ENCODE data around the gene PLEKHF1. TPM values are rescaled to one million over a fixed set of nuclear protein-coding genes. Genes with fewer than 3 reads are reported as not detected.

The PLEKHF1 gene
- total and polyA plus RNA-seq, 2 of the 13 experiments (the other 11 are each of a cell fraction or from before 2014, with no cell fraction given), result 2.9 to 3.8 TPM

DNA sequence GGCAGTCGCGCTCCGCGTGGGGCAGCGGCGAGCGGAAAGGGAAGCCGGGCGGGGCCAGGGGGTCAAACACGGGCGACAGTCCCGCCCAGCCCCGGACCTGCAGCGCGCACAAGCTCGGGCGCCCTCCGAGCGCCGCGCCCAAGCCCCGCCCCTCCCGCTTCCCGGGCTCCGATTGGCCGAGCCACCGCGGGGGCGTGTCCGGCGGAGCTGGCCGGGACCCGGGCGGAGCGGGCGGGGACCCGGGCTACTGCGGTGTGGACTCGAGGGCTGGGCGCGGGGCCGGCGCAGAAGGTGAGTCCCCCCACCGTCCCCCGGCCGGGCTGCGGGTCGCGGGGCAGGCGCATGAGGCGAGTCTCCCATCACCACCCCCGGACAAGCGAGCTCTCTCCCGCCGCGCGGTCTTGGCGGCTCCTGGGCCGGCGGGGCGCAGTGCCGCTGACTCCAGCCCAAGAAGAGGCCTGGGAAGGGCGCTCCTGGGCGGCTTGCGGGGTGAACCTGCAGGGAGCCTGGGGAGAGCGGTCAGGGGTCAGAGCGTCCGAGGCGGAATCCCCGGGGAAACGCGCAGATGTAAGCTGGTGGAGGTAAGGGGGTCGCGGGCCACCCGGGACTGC, at the start of gene PLEKHF1 (continued):
- TF ChIP-seq ZSCAN20 (CRISPR knock-in tag; IDR thresholded peaks at IDR 0.05; ENCODE audit: borderline replicate concordance) (peak; percentile 38; the same call in 1 of the 2 replicates), ZNF431 (CRISPR knock-in tag; IDR thresholded peaks at IDR 0.05; ENCODE audit: borderline replicate concordance, low read depth) (0 out of 2 replicates have a peak, but pooled peaks have one; percentile 55), HIVEP1 (CRISPR knock-in tag; IDR thresholded peaks at IDR 0.05) (peak; percentile 15; the same call in 1 of the 2 replicates), NFKBIZ (CRISPR knock-in tag; IDR thresholded peaks at IDR 0.05) (no peak), FOXA3 (CRISPR knock-in tag; IDR thresholded peaks at IDR 0.05) (peak; percentile 21; the same call in 1 of the 2 replicates), KLF6 (CRISPR knock-in tag; IDR thresholded peaks at IDR 0.05) (0 out of 2 replicates have a peak, but pooled peaks have one; percentile 45), RCOR2 (CRISPR knock-in tag; IDR thresholded peaks at IDR 0.05) (no peak), IKZF4 (CRISPR knock-in tag; IDR thresholded peaks at IDR 0.05; ENCODE audit: borderline replicate concordance, low read depth, not compliant biosample characterization) (peak; percentile 60), SAP130 (CRISPR knock-in tag; IDR thresholded peaks at IDR 0.05; ENCODE audit: low read depth) (peak; percentile 69), RARA (CRISPR knock-in tag; IDR thresholded peaks at IDR 0.05) (peak; percentile 10; the same call in 1 of the 2 replicates), DNMT1 (CRISPR knock-in tag; IDR thresholded peaks at IDR 0.05) (0 out of 2 replicates have a peak, but pooled peaks have one; percentile 48), MAFG (CRISPR knock-in tag; IDR thresholded peaks at IDR 0.05) (no peak), THYN1 (CRISPR knock-in tag; IDR thresholded peaks at IDR 0.05; ENCODE audit: borderline replicate concordance, low read depth) (no peak), RBM39 (IDR thresholded peaks at IDR 0.05; ENCODE audit: low read depth, low read length, poor library complexity, severe bottlenecking) (peak; percentile 31), ZFX (CRISPR knock-in tag; IDR thresholded peaks at IDR 0.05; ENCODE audit: low read depth) (peak; percentile 56), MXD4 (CRISPR knock-in tag; IDR thresholded peaks at IDR 0.05) (0 out of 2 replicates have a peak, but pooled peaks have one; percentile 14), POLR2G (IDR thresholded peaks at IDR 0.05; ENCODE audit: low read depth, low read length) (no peak), CHD4 (IDR thresholded peaks at IDR 0.05; ENCODE audit: borderline replicate concordance, low read length) (no peak), MAZ (IDR thresholded peaks at IDR 0.05; ENCODE audit: borderline replicate concordance, low read depth, low read length) (no peak), MAZ (CRISPR knock-in tag; IDR thresholded peaks at IDR 0.05; ENCODE audit: low read depth) (peak; percentile 69; the same call in 1 of the 2 replicates)
- TF ChIP-seq, protein P1, sequence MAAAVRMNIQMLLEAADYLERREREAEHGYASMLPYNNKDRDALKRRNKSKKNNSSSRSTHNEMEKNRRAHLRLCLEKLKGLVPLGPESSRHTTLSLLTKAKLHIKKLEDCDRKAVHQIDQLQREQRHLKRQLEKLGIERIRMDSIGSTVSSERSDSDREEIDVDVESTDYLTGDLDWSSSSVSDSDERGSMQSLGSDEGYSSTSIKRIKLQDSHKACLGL (CRISPR knock-in tag; IDR thresholded peaks at IDR 0.05), result peak; percentile 28
- TF ChIP-seq, protein P2, sequence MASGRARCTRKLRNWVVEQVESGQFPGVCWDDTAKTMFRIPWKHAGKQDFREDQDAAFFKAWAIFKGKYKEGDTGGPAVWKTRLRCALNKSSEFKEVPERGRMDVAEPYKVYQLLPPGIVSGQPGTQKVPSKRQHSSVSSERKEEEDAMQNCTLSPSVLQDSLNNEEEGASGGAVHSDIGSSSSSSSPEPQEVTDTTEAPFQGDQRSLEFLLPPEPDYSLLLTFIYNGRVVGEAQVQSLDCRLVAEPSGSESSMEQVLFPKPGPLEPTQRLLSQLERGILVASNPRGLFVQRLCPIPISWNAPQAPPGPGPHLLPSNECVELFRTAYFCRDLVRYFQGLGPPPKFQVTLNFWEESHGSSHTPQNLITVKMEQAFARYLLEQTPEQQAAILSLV (CRISPR knock-in tag; IDR thresholded peaks at IDR 0.05; ENCODE audit: borderline replicate concordance), result peak; percentile 14; the same call in 1 of the 2 replicates
- TF ChIP-seq, protein P3, sequence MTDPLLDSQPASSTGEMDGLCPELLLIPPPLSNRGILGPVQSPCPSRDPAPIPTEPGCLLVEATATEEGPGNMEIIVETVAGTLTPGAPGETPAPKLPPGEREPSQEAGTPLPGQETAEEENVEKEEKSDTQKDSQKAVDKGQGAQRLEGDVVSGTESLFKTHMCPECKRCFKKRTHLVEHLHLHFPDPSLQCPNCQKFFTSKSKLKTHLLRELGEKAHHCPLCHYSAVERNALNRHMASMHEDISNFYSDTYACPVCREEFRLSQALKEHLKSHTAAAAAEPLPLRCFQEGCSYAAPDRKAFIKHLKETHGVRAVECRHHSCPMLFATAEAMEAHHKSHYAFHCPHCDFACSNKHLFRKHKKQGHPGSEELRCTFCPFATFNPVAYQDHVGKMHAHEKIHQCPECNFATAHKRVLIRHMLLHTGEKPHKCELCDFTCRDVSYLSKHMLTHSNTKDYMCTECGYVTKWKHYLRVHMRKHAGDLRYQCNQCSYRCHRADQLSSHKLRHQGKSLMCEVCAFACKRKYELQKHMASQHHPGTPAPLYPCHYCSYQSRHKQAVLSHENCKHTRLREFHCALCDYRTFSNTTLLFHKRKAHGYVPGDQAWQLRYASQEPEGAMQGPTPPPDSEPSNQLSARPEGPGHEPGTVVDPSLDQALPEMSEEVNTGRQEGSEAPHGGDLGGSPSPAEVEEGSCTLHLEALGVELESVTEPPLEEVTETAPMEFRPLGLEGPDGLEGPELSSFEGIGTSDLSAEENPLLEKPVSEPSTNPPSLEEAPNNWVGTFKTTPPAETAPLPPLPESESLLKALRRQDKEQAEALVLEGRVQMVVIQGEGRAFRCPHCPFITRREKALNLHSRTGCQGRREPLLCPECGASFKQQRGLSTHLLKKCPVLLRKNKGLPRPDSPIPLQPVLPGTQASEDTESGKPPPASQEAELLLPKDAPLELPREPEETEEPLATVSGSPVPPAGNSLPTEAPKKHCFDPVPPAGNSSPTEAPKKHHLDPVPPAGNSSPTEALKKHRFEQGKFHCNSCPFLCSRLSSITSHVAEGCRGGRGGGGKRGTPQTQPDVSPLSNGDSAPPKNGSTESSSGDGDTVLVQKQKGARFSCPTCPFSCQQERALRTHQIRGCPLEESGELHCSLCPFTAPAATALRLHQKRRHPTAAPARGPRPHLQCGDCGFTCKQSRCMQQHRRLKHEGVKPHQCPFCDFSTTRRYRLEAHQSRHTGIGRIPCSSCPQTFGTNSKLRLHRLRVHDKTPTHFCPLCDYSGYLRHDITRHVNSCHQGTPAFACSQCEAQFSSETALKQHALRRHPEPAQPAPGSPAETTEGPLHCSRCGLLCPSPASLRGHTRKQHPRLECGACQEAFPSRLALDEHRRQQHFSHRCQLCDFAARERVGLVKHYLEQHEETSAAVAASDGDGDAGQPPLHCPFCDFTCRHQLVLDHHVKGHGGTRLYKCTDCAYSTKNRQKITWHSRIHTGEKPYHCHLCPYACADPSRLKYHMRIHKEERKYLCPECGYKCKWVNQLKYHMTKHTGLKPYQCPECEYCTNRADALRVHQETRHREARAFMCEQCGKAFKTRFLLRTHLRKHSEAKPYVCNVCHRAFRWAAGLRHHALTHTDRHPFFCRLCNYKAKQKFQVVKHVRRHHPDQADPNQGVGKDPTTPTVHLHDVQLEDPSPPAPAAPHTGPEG (CRISPR knock-in tag; IDR thresholded peaks at IDR 0.05), result peak; percentile 65; the same call in 1 of the 2 replicates
